Caco-2 (cell line): ENCODE data around the gene FAAP100. TPM values are rescaled to one million over a fixed set of nuclear protein-coding genes. Genes with fewer than 3 reads are reported as not detected.

ENCODE experiments used
- BruUV-seq: library from RNA; stranded (reverse); fragments of 400-500 nt; replicated peaks from 2 replicates; lab custom pipeline; 2021; lab: Mats Ljungman, UMichigan
- CTCF ChIA-PET: fragments of 300-600 bp; sonication (Branson Sonifier 250); formaldehyde crosslinking; loops from one replicate; lab custom pipeline; 2022; ENCODE audit warnings: antibody characterized with exemption; lab: Charles Lee
- POLR2A ChIA-PET: fragments of 300-600 bp; sonication (Branson Sonifier 250); formaldehyde crosslinking; loops from one replicate; lab custom pipeline; 2022; ENCODE audit warnings: antibody characterized with exemption; lab: Charles Lee
- DNase-seq, 2 experiments: peaks; one replicate each; pipeline versions ENCODE4 v3.0.0 to v3.0.0-alpha.2; 2020 to 2022
- H3K27me3 ChIP-seq: replicated peaks from 2 replicates; pipeline ENCODE4 v1.6.0; 2011; ENCODE audit warnings: low read length; ENCODE audit not compliant: control insufficient read depth, insufficient read depth
- H3K36me3 ChIP-seq: 2 replicates; pipeline ENCODE4 v1.5.1; 2011; ENCODE audit warnings: low read length; ENCODE audit not compliant: control insufficient read depth, insufficient read depth
- H3K4me1 ChIP-seq: fragments of 250-450 bp; sonication (Bioruptor Pico); 2 replicates; pipeline ENCODE4 v1.5.1; 2020; ENCODE audit warnings: mild to moderate bottlenecking
- H3K4me3 ChIP-seq: 2 replicates; pipeline ENCODE4 v1.5.1; 2011; ENCODE audit warnings: low read depth, mild to moderate bottlenecking, control low read depth, low read length
- H3K9me3 ChIP-seq: fragments of 250-450 bp; sonication (Bioruptor Pico); 2 replicates; pipeline ENCODE4 v1.5.1; 2020; ENCODE audit warnings: mild to moderate bottlenecking, moderate library complexity
- H3K27ac Mint-ChIP-seq: one replicate; pipeline ENCODE4 v1.8.0; 2022; ENCODE audit warnings: mixed read lengths; ENCODE audit not compliant: unreplicated experiment
- H3K27me3 Mint-ChIP-seq: one replicate; pipeline ENCODE4 v1.8.0; 2022; ENCODE audit warnings: mixed read lengths; ENCODE audit not compliant: insufficient read depth, unreplicated experiment
- H3K36me3 Mint-ChIP-seq: one replicate; pipeline ENCODE4 v1.8.0; 2022; ENCODE audit warnings: mild to moderate bottlenecking, mixed read lengths; ENCODE audit not compliant: insufficient read depth, unreplicated experiment
- H3K4me1 Mint-ChIP-seq: one replicate; pipeline ENCODE4 v1.8.0; 2022; ENCODE audit warnings: low read depth, mixed read lengths; ENCODE audit not compliant: unreplicated experiment
- H3K4me3 Mint-ChIP-seq: one replicate; pipeline ENCODE4 v1.8.0; 2022; ENCODE audit warnings: mild to moderate bottlenecking, moderate library complexity, mixed read lengths; ENCODE audit not compliant: unreplicated experiment
- H3K9me3 Mint-ChIP-seq: one replicate; pipeline ENCODE4 v1.8.0; 2022; ENCODE audit warnings: mixed read lengths; ENCODE audit not compliant: unreplicated experiment
- CTCF ChIP-seq, 2 experiments: fragments of 200-600 bp in 1 of 2; IDR thresholded peaks; 1 replicate in 1 of 2; 2 replicates in 1 of 2; pipeline versions ENCODE4 v1.5.1 to v1.8.0; 2011 to 2022; ENCODE audit warnings: antibody characterized with exemption in 1 of 2, control low read depth in 1 of 2, inconsistent platforms in 1 of 2, low read depth in 1 of 2, low read length in 1 of 2, mild to moderate bottlenecking in 1 of 2, moderate library complexity in 1 of 2; ENCODE audit not compliant: insufficient read depth in 1 of 2, severe bottlenecking in 1 of 2, unreplicated experiment in 1 of 2
- intact Hi-C: fragments of 100-400 bp; cut with micrococcal nuclease; formaldehyde crosslinking; loops from one replicate; pipeline ENCODE4 v1.10.0; 2022; ENCODE audit not compliant: unreplicated experiment
- total RNA-seq: library from RNA; stranded (reverse); gene quantifications from 2 replicates; pipeline ENCODE4 v1.2.3, GENCODE V29; 2022

The FAAP100 gene
- total RNA-seq, 1 experiment from 2014 or later = 38.5 TPM

GRCh38 chr17:81547614-81547982 lies 4.6 kb downstream of the FAAP100 start:
- no peaks in the 10 kb centered on the region for H3K9me3 ChIP-seq
- Mint-ChIP-seq H3K9me3 (no peaks in the 10 kb centered on the region), H3K27ac (no peak overlapping the region), H3K27me3 (no peaks in the 10 kb centered on the region), H3K4me3 (no peak overlapping the region), H3K4me1 (no peaks in the 10 kb centered on the region), H3K36me3 (peaks cover 52% of the 10 kb centered on the region)
- H3K4me3 ChIP-seq = no peak overlapping the region
- intact Hi-C loops = no loop called here
- TF ChIP-seq CTCF (IDR thresholded peaks at IDR 0.05; ENCODE audit: insufficient read depth in 1 of 2, low read depth in 1 of 2, low read length in 1 of 2, severe bottlenecking in 1 of 2, unreplicated experiment in 1 of 2) = no peak
- ChIA-PET POLR2A (no interaction called here), CTCF (no interaction called here)
- H3K4me1 ChIP-seq = no peaks in the 10 kb centered on the region
- no TSS peak for BruUV-seq
- peaks cover 3% of the 10 kb centered on the region for H3K36me3 ChIP-seq
- DNase-seq = no peak
- no peaks in the 10 kb centered on the region for H3K27me3 ChIP-seq

- no peaks in the 10 kb centered on the region for H3K9me3 ChIP-seq
- Mint-ChIP-seq H3K9me3 (no peaks in the 10 kb centered on the region), H3K4me3 (no peak overlapping the region), H3K27ac (no peak overlapping the region), H3K4me1 (no peaks in the 10 kb centered on the region), H3K36me3 (peaks cover 48% of the 10 kb centered on the region), H3K27me3 (no peaks in the 10 kb centered on the region)
- H3K4me3 ChIP-seq = no peak overlapping the region
- peaks cover 3% of the 10 kb centered on the region for H3K36me3 ChIP-seq
- no peak for TF ChIP-seq CTCF (IDR thresholded peaks at IDR 0.05; ENCODE audit: insufficient read depth in 1 of 2, low read depth in 1 of 2, low read length in 1 of 2, severe bottlenecking in 1 of 2, unreplicated experiment in 1 of 2)
- intact Hi-C loops = no loop called here
- no peaks in the 10 kb centered on the region for H3K27me3 ChIP-seq
- ChIA-PET POLR2A (no interaction called here), CTCF (interaction anchor here (0.8 kb wide), 1 partner anchor 66 kb away, joined by 4 read pairs; no protein-coding TSS in a partner anchor)
- no peaks in the 10 kb centered on the region for H3K4me1 ChIP-seq
- no peak for DNase-seq
- no TSS peak for BruUV-seq
Measured at GRCh38 chr17:81546906-81547613, 5.1 kb downstream of the FAAP100 start.

GRCh38 chr17:81545160-81545949 lies 6.8 kb downstream of the FAAP100 start:
- no peak for DNase-seq
- Histone ChIP-seq H3K36me3 (peaks cover 2% of the 10 kb centered on the region), H3K4me1 (no peaks in the 10 kb centered on the region), H3K9me3 (no peaks in the 10 kb centered on the region), H3K27me3 (no peaks in the 10 kb centered on the region), H3K4me3 (no peak overlapping the region)
- Mint-ChIP-seq H3K4me3 (no peak overlapping the region), H3K27me3 (no peaks in the 10 kb centered on the region), H3K27ac (no peak overlapping the region), H3K9me3 (no peaks in the 10 kb centered on the region), H3K36me3 (peaks cover 48% of the 10 kb centered on the region), H3K4me1 (no peaks in the 10 kb centered on the region)
- POLR2A ChIA-PET = no interaction called here
- no peak for TF ChIP-seq CTCF (IDR thresholded peaks at IDR 0.05; ENCODE audit: insufficient read depth in 1 of 2, low read depth in 1 of 2, low read length in 1 of 2, severe bottlenecking in 1 of 2, unreplicated experiment in 1 of 2)
- BruUV-seq = no TSS peak
- intact Hi-C loops = no loop called here
- CTCF ChIA-PET = no interaction called here
